Esophagus squamous epithelium (tissue), 5 donors: ENCODE data around the gene ARNT2. TPM values are rescaled to one million over a fixed set of nuclear protein-coding genes. Genes with fewer than 3 reads are reported as not detected.

ENCODE experiments used
- DNase-seq: peaks from one replicate; lab custom pipeline; 2025; lab: John Stamatoyannopoulos, UW
- H3K27ac ChIP-seq, 4 donors: fragments of 200-600 bp; sonication (generic); one replicate each; pipeline ENCODE4 v1.5.1; 2016 to 2019; ENCODE audit warnings: mild to moderate bottlenecking in 1 of 4
- H3K27me3 ChIP-seq, 4 donors: fragments of 200-600 bp; sonication (generic); 1 replicate in 3 of 4; 2 replicates in 1 of 4; pipeline versions ENCODE4 v1.5.1 to v1.6.0; 2017 to 2021; ENCODE audit warnings: antibody characterized with exemption in 1 of 4
- H3K36me3 ChIP-seq, 3 donors: fragments of 200-600 bp; sonication (generic); one replicate each; pipeline ENCODE4 v1.5.1; 2016 to 2019
- H3K4me1 ChIP-seq, 3 donors: fragments of 200-600 bp; sonication (generic); one replicate each; pipeline ENCODE4 v1.5.1; 2017 to 2019
- H3K4me3 ChIP-seq, 4 donors: fragments of 200-600 bp; sonication (generic); 1 replicate in 3 of 4; 2 replicates in 1 of 4; pipeline ENCODE4 v1.5.1; 2016 to 2019; ENCODE audit warnings: mild to moderate bottlenecking in 2 of 4, moderate library complexity in 1 of 4
- H3K9me3 ChIP-seq, 3 donors: fragments of 200-600 bp; sonication (generic); one replicate each; pipeline ENCODE4 v1.5.1; 2016 to 2019
- POLR2A ChIP-seq, 4 donors: fragments of 450-650 bp; IDR thresholded peaks; one replicate each; pipeline ENCODE4 v1.6.1; 2017; ENCODE audit warnings: antibody characterized with exemption in 4 of 4, mild to moderate bottlenecking in 4 of 4, moderate library complexity in 3 of 4
- WGBS, 2 donors: methylation state at CpG; one replicate each; pipeline ENCODE4 v1.1.5; 2018; 5-methylcytosine and 5-hydroxymethylcytosine counted together
- intact Hi-C: fragments of 100-400 bp; cut with DNase I; formaldehyde crosslinking; loops from one replicate; pipeline ENCODE4 v1.15.0; 2022
- total RNA-seq, 4 donors: library from RNA; depleted of rRNA; stranded (reverse); fragments of >200 nt; gene quantifications; one replicate each; pipeline ENCODE4 v1.1.0, GENCODE V29; 2016
- TF ChIP-seq, protein P1 (sequence below), 6 experiments: fragments of 450-650 bp in 4 of 6; fragments of 200-600 bp in 2 of 6; sonication (generic) in 2 of 6; IDR thresholded peaks; one replicate each; pipeline ENCODE4 v1.5.1; 2016 to 2019; ENCODE audit warnings: antibody characterized with exemption in 6 of 6, mild to moderate bottlenecking in 4 of 6, moderate library complexity in 4 of 6
- donor health status: DM: yes; HTN: yes; CAD: no.

Gene ARNT2
- total RNA-seq, 4 donors from 2014 or later: 0.15 to 5.7 (median 1.7) TPM

DNA sequence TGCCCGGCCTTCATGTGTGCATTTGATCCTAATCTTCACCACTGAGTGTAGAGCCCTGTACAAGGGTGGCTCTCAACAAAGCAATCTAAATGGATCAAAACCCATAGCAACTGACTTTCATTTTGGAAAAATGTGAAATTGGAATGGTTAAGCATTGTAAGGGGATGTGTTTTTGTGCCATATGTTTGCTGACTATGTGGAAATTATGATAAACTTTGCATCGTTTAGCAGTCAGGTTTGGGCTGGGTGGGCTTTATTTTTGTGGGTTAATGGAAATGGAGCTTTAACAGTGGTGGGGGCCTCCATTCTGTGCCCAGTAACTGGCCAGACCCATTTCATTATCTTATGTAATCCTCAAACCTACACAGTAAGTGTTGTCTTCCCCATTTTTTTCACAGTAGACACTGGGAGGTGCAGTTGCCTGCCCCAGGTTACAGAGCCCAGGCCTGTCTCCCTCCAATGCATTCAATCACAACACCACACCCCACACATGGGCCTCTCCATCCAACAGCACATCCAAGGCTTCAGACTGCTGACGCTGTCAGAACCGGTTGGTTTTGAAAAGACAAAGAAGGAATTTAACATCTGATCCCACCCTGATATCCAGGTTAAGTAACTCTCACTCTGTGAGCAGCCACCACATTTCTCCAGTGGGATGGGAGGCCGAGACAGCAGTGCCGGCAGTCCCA, 154.6 kb downstream of the ARNT2 start:
- no peak overlapping the region for H3K27ac ChIP-seq
- 75 to 83% methylated on average over 4 of the region's 6 CpGs for WGBS, 2 donors
- H3K36me3 ChIP-seq: no peaks in the 10 kb centered on the region
- intact Hi-C loops: no loop called here
- no peaks in the 10 kb centered on the region for H3K9me3 ChIP-seq
- DNase-seq: no peak
- no peak overlapping the region for H3K4me3 ChIP-seq
- no peaks in the 10 kb centered on the region for H3K27me3 ChIP-seq
- TF ChIP-seq, protein P1, sequence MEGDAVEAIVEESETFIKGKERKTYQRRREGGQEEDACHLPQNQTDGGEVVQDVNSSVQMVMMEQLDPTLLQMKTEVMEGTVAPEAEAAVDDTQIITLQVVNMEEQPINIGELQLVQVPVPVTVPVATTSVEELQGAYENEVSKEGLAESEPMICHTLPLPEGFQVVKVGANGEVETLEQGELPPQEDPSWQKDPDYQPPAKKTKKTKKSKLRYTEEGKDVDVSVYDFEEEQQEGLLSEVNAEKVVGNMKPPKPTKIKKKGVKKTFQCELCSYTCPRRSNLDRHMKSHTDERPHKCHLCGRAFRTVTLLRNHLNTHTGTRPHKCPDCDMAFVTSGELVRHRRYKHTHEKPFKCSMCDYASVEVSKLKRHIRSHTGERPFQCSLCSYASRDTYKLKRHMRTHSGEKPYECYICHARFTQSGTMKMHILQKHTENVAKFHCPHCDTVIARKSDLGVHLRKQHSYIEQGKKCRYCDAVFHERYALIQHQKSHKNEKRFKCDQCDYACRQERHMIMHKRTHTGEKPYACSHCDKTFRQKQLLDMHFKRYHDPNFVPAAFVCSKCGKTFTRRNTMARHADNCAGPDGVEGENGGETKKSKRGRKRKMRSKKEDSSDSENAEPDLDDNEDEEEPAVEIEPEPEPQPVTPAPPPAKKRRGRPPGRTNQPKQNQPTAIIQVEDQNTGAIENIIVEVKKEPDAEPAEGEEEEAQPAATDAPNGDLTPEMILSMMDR (IDR thresholded peaks at IDR 0.05): no peak
- TF ChIP-seq POLR2A (IDR thresholded peaks at IDR 0.05): no peak
- H3K4me1 ChIP-seq: peaks cover 0 to 4% (median 0%) of the 10 kb centered on the region in 3 donors

DNA sequence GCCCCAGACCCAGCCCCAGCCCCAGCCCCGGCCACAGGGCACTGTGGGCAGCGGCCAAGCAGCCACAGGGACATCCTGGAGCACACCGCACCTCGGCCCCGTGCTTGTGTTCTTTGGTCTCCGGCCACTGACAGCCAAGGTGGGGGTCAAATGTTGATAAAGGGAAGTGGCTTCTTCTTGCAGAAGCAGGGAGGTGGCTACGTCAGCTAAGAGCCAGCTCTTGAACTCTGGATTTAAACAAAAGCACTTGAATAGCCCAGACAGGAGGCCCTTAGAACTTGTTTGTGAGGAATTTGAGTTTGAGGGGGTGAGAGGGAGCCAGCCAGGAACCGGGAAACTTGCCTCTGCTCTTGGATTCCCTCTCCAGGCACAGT, 155.1 kb downstream of the ARNT2 start:
- Histone ChIP-seq H3K27me3 (no peaks in the 10 kb centered on the region), H3K4me1 (peaks cover 0 to 4% (median 0%) of the 10 kb centered on the region in 3 donors), H3K4me3 (no peak overlapping the region), H3K9me3 (no peaks in the 10 kb centered on the region), H3K27ac (no peak overlapping the region), H3K36me3 (no peaks in the 10 kb centered on the region)
- no peak for DNase-seq
- intact Hi-C loops: no loop called here
- no peak for TF ChIP-seq POLR2A (IDR thresholded peaks at IDR 0.05)
- TF ChIP-seq, protein P1 (IDR thresholded peaks at IDR 0.05): no peak
- 61 to 70% methylated on average over 2 to 3 of the region's 8 CpGs for WGBS, 2 donors

DNA sequence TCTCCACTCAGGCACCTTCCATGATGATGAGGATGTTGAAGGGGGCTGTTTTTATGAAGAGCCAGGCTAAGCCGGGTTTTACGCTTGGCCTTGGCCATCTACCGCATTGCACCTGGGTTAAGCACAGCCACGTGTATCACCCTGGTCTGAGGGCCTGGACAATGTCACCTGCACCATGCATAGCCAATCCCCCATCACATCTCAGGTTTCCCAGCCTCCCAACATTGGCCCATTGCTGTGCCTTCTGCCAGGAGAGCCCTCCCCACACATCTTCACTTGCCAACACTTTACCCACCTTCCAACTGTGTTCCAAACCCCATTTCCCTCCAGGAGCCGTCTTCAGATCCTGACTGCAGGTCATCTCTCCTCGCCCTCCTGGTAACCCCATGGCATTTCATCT, 155.6 kb downstream of the ARNT2 start:
- TF ChIP-seq, protein P1 (IDR thresholded peaks at IDR 0.05): no peak
- TF ChIP-seq POLR2A (IDR thresholded peaks at IDR 0.05): no peak
- 80 to 91% methylated on average over 4 to 5 of the region's 6 CpGs for WGBS, 2 donors
- Histone ChIP-seq H3K36me3 (no peaks in the 10 kb centered on the region), H3K27me3 (no peaks in the 10 kb centered on the region), H3K4me1 (peaks cover 0 to 4% (median 0%) of the 10 kb centered on the region in 3 donors), H3K4me3 (no peak overlapping the region), H3K9me3 (no peaks in the 10 kb centered on the region), H3K27ac (no peak overlapping the region)
- DNase-seq: no peak
- intact Hi-C loops: loop anchor here (10.0 kb wide), 2 partner anchors 95 to 415 kb away; no protein-coding TSS in a partner anchor

DNA sequence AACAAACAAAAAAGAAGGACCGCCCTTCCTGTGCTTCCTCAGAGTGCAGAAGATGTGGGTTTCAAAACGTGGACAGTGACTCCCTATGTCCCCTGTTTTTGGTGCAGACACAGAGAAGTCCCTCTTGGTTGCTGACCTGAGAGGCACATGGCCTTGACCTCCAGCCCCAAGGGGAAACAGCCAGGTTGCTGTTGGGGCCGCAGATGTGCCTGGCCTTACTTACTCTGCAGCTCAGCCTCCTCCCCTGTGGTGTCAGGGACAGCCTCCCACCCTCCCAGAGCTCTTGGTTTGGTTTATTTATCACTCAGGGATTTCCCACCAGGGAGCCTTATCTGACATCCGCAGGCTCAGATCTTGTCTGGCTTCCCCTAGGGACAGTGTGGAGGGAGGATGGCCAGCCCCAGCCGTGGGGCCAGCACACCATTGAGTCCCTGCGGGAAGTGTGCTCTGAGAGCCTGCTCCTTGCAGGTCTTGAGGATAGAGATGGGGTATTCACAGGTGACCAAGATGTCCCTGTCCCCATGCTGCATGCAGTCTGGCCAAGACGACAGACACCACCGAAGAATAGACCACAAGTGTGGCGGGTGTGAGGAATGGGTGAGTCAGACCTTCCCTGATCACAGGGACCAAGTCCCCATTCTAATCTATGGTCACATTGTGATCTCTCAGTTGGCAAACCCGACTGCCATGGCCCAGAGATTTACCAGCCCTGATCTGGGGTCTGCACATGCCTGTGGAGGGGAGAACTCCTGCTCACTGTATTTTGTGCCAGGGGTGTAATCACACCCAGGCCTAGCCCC, 156.6 kb downstream of the ARNT2 start:
- Histone ChIP-seq H3K9me3 (no peaks in the 10 kb centered on the region), H3K27ac (peak overlapping the region in 1 of 4 donors; percentile 25), H3K36me3 (no peaks in the 10 kb centered on the region), H3K4me3 (no peak overlapping the region), H3K4me1 (peaks cover 0 to 4% (median 0%) of the 10 kb centered on the region in 3 donors), H3K27me3 (no peaks in the 10 kb centered on the region)
- TF ChIP-seq, protein P1 (IDR thresholded peaks at IDR 0.05): no peak
- no peak for TF ChIP-seq POLR2A (IDR thresholded peaks at IDR 0.05)
- 50 to 76% methylated on average over 2 to 5 of the region's 10 CpGs for WGBS, 2 donors
- no peak for DNase-seq
- intact Hi-C loops: loop anchor here (10.0 kb wide), 2 partner anchors 96 to 414 kb away; no protein-coding TSS in a partner anchor

DNA sequence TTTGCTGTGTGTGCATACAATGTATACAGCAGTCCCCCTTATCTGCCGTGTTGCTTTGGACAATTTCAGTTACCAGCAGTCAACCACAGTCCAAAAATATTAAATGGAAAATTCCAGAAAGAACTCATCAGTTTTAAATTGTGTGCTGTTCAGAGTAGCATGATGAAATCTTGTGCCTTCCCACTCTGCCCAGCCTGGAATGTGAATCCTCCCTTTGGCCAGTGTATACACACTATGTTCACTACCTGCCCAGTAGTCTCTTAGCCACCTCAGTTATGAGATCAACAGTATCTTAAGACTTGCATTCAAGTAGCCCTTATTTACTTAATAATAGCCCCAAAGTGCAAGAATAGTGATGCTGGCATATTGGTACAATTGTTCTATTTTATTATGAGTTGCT, 157.3 kb downstream of the ARNT2 start:
- Histone ChIP-seq H3K27ac (peak overlapping the region in 1 of 4 donors; percentile 25), H3K4me3 (no peak overlapping the region), H3K36me3 (no peaks in the 10 kb centered on the region), H3K27me3 (no peaks in the 10 kb centered on the region), H3K4me1 (peaks cover 0 to 4% (median 0%) of the 10 kb centered on the region in 3 donors), H3K9me3 (no peaks in the 10 kb centered on the region)
- no peak for TF ChIP-seq POLR2A (IDR thresholded peaks at IDR 0.05)
- TF ChIP-seq, protein P1 (IDR thresholded peaks at IDR 0.05): no peak
- no peak for DNase-seq
- 58 to 71% methylated on average over 1 of the region's 1 CpG for WGBS, 2 donors
- intact Hi-C loops: loop anchor here (10.0 kb wide), 2 partner anchors 97 to 413 kb away; no protein-coding TSS in a partner anchor
